Stimulated activated CD8-positive, alpha-beta memory T cell treated with anti-CD3 and anti-CD28 coated beads, Interleukin-2, amount 100 ng/mL, for 48 hours (primary cell): ENCODE data around the gene COL25A1.
"Not testable (repeated sequence)": the region's sequence is repeated elsewhere in the genome, so short reads cannot be mapped to it uniquely, and the experiment has no call there.

Source experiments
- DNase-seq, 2 donors: peaks; one replicate each; pipeline ENCODE4 v3.0.0-alpha.2; 2020; ENCODE audit warnings: low read depth in 2 of 2

The COL25A1 gene

GRCh38 chr4:109049926-109050325 is 252.5 kb downstream of the COL25A1 start:
- DNase-seq: no peak

- DNase-seq: no peak
Observed at GRCh38 chr4:109046471-109047201, 255.8 kb downstream of the COL25A1 start.

- DNase-seq: no peak
Observed at GRCh38 chr4:109044431-109044830, 258.0 kb downstream of the COL25A1 start.

- no peak for DNase-seq
Observed at GRCh38 chr4:109043286-109043685, 259.2 kb downstream of the COL25A1 start.

GRCh38 chr4:109041463-109042360 is 260.7 kb downstream of the COL25A1 start:
- DNase-seq: no peak

DNA sequence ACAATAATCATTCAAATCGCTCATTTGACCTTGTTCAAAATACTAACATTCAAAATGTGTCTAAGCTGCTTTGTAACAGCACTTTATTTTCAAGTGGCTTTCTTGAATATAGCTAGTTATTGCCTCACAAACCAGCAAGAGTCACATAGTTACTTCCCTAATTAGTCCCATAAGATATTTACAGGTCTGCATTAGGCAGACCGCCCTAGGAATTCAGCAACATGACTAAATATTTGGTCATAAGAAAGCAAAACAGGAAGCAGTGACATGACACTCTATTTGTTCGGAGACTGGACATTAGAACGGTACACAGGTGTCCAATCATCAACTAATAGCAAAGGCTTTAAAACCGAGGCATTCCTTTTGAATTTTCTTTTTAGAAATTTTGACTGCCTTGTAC is 262.0 kb downstream of the COL25A1 start:
- DNase-seq: no peak

GRCh38 chr4:109037026-109037425 is 265.4 kb downstream of the COL25A1 start:
- DNase-seq: no peak

- no peak for DNase-seq
Observed at GRCh38 chr4:109033993-109034392, 268.5 kb downstream of the COL25A1 start.

DNA sequence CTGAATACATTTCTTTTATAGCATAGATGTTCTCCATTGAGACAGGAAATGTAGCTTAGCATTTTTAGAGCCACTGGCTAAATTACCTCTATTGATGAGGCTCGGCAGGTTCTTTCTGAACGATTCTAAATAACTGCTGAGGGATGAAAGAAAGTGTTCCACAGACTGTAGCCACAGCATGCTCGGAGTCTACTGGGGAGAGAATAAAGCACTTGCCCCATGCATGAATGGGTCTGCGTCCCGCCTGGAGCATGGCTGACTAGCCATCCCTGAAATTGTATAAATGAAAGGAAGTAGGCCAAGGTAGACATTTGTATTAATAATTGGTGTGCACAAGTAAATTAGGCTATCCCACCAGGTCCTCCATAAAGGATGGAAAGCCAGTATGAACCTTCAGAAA is 269.8 kb downstream of the COL25A1 start:
- DNase-seq: no peak

DNA sequence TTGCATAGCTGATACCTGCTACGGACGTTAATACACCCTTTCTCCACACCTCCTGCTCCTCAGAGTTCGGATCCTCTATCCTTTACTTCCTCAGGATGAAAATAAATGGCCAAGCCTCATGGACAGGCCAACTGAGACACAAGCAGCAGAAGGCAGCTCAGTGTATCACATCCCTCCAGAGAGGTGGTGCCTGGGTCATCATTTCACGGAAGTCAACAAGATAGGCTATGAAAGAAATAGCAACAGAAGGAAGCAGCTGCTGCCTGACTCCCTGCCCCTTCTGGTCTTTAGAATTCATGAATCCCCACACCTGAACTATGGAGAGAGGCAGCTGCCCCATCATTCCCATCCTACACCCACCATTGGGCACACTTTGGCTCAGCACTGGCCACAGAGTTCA is 272.5 kb downstream of the COL25A1 start:
- no peak for DNase-seq

DNA sequence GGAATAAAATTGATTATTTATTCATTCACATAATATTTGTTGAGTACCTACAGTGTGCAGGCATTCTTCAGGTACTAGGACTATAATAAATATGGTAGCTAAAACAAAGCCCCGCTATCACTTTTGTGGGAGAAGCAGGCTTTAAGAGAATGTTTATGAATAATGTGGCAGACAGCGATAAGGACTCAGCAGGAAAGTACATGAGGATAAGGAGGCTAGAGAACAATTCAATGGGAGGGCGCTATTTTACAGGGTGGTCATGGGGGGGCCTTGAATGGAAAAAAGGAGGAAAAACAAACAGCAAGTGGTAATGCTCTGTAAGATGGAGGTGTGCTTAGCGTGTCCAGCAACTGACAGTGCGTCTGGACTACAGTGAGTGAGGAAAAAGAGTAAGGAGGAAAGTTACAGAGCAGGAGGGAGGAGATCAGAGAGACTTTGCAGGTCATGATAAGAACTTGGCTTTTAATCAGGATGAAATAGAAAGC is 275.4 kb downstream of the COL25A1 start:
- no peak for DNase-seq

DNA sequence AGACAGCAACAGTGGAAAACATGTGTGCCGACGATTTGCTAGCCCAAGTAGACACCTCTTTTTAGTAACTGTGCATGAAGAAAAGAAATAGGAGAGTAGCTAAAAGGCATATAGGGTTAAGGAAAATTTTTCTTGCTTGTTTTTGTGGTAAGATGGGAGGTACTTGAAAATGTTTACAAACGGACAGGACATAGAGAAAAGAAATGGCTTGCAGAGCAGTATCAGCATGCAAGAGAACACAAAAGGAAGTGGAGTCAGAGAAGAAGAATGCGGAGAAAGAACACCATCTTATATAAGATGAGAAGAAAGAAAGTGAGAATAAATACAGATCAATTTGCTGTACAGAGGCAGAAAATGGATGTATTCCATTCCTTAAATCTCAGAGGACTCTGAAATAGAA is 275.9 kb downstream of the COL25A1 start:
- DNase-seq: no peak

DNA sequence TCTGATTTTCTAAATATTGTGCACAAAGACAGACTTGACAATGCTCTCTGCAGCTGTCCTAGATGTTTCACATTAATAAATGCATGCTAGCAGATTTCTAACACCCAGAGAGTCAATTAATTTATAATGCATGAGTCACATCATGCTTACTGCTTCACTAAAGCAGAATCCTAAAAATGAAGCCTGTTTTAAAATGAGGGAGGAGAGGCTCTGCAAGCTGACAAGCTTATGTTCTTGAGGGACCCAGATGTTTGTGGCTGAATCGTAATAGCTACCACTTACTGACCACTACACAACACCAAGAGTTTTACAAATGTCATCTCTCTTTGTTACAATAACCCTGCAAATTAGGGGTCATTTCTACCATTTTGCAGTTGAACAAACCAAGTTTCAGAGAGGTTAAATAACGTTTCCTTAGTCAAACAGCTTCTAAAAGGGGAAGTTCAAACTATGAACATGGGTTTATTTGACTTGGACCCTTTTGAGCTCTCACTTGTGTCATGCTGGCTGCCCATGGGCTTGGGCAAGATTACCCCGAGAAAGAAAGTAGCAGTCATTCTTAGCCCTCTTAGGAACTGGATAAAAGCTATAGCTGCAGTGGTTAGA is 276.9 kb downstream of the COL25A1 start:
- DNase-seq: no peak

- no peak for DNase-seq
Observed at GRCh38 chr4:109022961-109023360, 279.5 kb downstream of the COL25A1 start.

GRCh38 chr4:109021630-109022029 is 280.8 kb downstream of the COL25A1 start:
- not testable (repeated sequence) for DNase-seq

GRCh38 chr4:109020861-109021260 is 281.6 kb downstream of the COL25A1 start:
- no peak for DNase-seq

- DNase-seq: no peak
Observed at GRCh38 chr4:109016200-109016599, 286.3 kb downstream of the COL25A1 start.

- DNase-seq: no peak
Observed at GRCh38 chr4:109015413-109015810, 287.0 kb downstream of the COL25A1 start.

DNA sequence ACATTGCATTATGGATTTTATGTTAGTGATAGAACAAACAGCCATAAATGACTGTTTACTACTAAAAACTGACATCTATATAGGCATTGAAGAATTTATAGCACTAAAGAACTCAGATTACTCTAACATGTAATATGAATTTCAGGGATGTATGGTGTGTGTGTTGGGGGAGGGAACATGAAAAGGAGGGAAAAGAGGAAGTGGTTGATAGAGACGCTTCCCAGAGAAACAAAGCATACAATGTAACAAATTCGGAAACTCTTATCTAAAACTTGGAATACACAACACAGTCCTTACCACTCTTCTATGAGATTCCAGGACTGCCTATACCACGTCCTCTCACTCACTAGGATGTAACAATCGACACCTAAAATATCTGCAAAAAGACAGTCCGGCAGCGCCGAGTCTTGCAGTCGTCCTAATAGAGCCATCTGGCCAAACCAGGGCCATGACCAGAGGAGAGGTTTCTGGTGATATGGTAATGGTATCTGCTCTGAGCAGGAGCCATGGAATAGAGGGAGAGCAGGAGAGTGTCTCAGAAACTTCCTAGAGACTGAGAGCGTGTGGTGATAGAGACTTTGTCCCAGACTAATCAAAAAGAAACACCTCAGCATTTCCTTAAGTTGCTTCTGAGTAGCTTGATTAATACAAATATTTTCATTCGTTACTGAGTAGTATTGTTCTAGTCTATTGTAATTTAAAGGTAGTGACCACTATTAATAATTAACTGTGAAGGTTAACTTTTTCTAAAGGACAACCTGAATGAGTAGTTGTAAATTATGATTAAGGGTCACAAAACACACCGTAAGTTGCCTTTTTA is 287.7 kb downstream of the COL25A1 start:
- DNase-seq: no peak

- DNase-seq: no peak
Observed at GRCh38 chr4:109012286-109012880, 290.1 kb downstream of the COL25A1 start.
